GM15510 (cell line): ENCODE measurements around the gene SLC12A7.

ENCODE experiments used
- POLR2A ChIP-seq: IDR thresholded peaks from 3 replicates; pipeline ENCODE4 v1.6.1; 2011; ENCODE audit warnings: borderline replicate concordance; ENCODE audit not compliant: insufficient read length; ENCODE audit errors: extremely low read depth

The SLC12A7 gene

GRCh38 chr5:1100664-1101574 lies 10.9 kb downstream of the SLC12A7 start:
- TF ChIP-seq POLR2A: no peak

GRCh38 chr5:1099926-1100663 lies 11.8 kb downstream of the SLC12A7 start:
- TF ChIP-seq POLR2A: no peak

GRCh38 chr5:1098986-1099597 lies 12.8 kb downstream of the SLC12A7 start:
- TF ChIP-seq POLR2A: no peak

GRCh38 chr5:1097381-1097987 lies 14.4 kb downstream of the SLC12A7 start:
- TF ChIP-seq POLR2A: no peak

GRCh38 chr5:1096838-1097237 lies 15.0 kb downstream of the SLC12A7 start:
- TF ChIP-seq POLR2A: no peak

GRCh38 chr5:1095990-1096363 lies 15.9 kb downstream of the SLC12A7 start:
- TF ChIP-seq POLR2A: no peak

GRCh38 chr5:1095302-1095989 lies 16.4 kb downstream of the SLC12A7 start:
- no peak for TF ChIP-seq POLR2A

- no peak for TF ChIP-seq POLR2A
These were observed 17.1 kb downstream of the SLC12A7 start for GRCh38 chr5:1094670-1095190.

- TF ChIP-seq POLR2A: no peak
These were observed 18.5 kb downstream of the SLC12A7 start for GRCh38 chr5:1093361-1093760.

- no peak for TF ChIP-seq POLR2A
These were observed 19.7 kb downstream of the SLC12A7 start for GRCh38 chr5:1092122-1092521.

GRCh38 chr5:1091632-1092031 lies 20.2 kb downstream of the SLC12A7 start:
- TF ChIP-seq POLR2A: no peak

GRCh38 chr5:1090538-1090937 lies 21.3 kb downstream of the SLC12A7 start:
- TF ChIP-seq POLR2A: no peak

- TF ChIP-seq POLR2A: no peak
These were observed 22.2 kb downstream of the SLC12A7 start for GRCh38 chr5:1089621-1090040.

GRCh38 chr5:1089146-1089545 lies 22.7 kb downstream of the SLC12A7 start:
- TF ChIP-seq POLR2A: no peak
